NT2/D1 (cell line): ENCODE results near the gene CCDC15.

Source experiments
- SUZ12 ChIP-seq: IDR thresholded peaks from 2 replicates; pipeline ENCODE4 v1.6.1; 2011; ENCODE audit not compliant: insufficient read length, insufficient read depth; ENCODE audit errors: extremely low read depth
- YY1 ChIP-seq: IDR thresholded peaks from 2 replicates; pipeline ENCODE4 v1.6.1; 2011; ENCODE audit not compliant: insufficient read length, insufficient read depth

- TF ChIP-seq SUZ12 (no peak), YY1 (no peak)
These were observed 103.7 kb downstream of the CCDC15 start for GRCh38 chr11:125057693-125058016.
